A549 treated with AZD9567 at 1 μM for 4 hours (cell line): ENCODE measurements around the gene RPS4Y2. TPM values are rescaled to one million over a fixed set of nuclear protein-coding genes. Genes with fewer than 3 reads are reported as not detected.

Experiments
- total RNA-seq: library from RNA; stranded (reverse); fragments of 200-300 nt; extraction: Qiagen RNA extraction; gene quantifications from 5 replicates; pipeline ENCODE4 v1.2.3, GENCODE V29; 2022; ENCODE audit not compliant: insufficient read depth

RPS4Y2 gene
- total RNA-seq, result not detected in 5 replicates

GRCh38 chrY:20755808-20756207, at the start of gene RPS4Y2:
RPS4Y2 (plus strand) TSS chrY:20756108; CDS start chrY:20756164, 56 bp downstream.

Other genes with a start within 250 kb of the RPS4Y2 start
- gene EIF1AY, start 180.3 kb upstream of the RPS4Y2 start, total RNA-seq, result 23.7 to 41.7 TPM (median 25.9 TPM) in 5 replicates